GM18517 (cell line): ENCODE results near the gene FUCA2.

Source experiments
- ATAC-seq: cut with Tn5 transposase; IDR thresholded peaks from one replicate; pipeline ENCODE4 v1.9.1; 2021; ENCODE audit warnings: mild to moderate bottlenecking, moderate library complexity; ENCODE audit not compliant: unreplicated experiment

Gene FUCA2, protein sequence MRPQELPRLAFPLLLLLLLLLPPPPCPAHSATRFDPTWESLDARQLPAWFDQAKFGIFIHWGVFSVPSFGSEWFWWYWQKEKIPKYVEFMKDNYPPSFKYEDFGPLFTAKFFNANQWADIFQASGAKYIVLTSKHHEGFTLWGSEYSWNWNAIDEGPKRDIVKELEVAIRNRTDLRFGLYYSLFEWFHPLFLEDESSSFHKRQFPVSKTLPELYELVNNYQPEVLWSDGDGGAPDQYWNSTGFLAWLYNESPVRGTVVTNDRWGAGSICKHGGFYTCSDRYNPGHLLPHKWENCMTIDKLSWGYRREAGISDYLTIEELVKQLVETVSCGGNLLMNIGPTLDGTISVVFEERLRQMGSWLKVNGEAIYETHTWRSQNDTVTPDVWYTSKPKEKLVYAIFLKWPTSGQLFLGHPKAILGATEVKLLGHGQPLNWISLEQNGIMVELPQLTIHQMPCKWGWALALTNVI

GRCh38 chr6:143510991-143511891, at the start of gene FUCA2:
FUCA2 (minus strand) TSS chr6:143511720; CDS start chr6:143511634, 86 bp downstream.
- peak; percentile 55 for ATAC-seq

GRCh38 chr6:143561105-143561704, 49.7 kb upstream of the FUCA2 start:
- no peak for ATAC-seq

DNA sequence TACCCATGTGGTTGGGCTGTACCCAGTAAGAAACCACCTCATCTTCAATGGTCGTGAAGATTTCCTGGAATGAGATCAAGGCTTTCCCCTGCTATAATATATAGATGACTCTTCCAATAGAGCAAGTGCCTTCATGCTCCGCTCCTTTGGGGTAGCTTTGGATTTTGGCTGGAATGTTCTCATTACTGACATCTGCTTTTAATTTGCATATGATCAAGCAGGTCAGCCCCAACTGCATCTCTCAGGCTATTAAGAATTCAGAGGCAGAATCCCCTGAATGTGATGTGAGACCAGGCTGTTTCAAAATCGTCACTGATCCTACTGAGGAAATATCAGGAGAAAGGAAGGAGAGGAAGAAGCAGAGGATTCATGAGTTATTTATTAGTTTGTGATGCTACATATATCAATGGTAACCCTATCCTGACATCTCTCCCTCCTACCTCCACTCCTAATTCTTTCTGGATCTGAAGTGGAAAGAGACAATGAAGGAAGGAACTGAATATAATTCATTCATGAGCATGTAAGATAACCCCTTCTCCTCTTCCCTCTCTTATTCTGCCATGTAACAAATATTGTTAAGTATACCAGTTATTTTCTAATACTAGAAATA, 47.6 kb upstream of the FUCA2 start:
- no peak for ATAC-seq

- ATAC-seq, result no peak
These were observed 45.0 kb upstream of the FUCA2 start for GRCh38 chr6:143556529-143556928.

GRCh38 chr6:143555582-143555981, 44.1 kb upstream of the FUCA2 start:
- ATAC-seq, result no peak

DNA sequence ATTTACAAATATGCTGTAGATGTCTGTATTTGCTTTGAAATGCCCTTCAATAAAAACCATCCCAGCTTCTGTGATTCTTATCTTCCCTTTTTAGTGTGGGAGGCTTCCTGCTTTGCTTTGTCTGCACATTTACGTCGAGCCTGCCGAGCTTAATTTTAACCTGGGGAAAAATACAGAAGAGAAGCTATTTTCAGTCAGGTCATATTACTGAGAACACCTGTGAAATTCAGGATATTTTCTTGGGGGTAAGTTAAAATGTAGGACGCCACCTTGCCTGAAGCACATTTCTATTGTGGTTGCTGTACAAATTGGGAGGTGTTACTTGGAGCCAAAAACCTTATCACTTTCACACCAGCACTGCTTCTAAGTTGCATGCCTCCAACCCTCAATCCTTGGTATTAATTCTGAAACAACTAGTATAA, 43.6 kb upstream of the FUCA2 start:
- no peak for ATAC-seq

GRCh38 chr6:143553337-143553736, 41.8 kb upstream of the FUCA2 start:
- no peak for ATAC-seq

- ATAC-seq, result peak; percentile 23
These were observed 38.4 kb upstream of the FUCA2 start for GRCh38 chr6:143549949-143550268.

DNA sequence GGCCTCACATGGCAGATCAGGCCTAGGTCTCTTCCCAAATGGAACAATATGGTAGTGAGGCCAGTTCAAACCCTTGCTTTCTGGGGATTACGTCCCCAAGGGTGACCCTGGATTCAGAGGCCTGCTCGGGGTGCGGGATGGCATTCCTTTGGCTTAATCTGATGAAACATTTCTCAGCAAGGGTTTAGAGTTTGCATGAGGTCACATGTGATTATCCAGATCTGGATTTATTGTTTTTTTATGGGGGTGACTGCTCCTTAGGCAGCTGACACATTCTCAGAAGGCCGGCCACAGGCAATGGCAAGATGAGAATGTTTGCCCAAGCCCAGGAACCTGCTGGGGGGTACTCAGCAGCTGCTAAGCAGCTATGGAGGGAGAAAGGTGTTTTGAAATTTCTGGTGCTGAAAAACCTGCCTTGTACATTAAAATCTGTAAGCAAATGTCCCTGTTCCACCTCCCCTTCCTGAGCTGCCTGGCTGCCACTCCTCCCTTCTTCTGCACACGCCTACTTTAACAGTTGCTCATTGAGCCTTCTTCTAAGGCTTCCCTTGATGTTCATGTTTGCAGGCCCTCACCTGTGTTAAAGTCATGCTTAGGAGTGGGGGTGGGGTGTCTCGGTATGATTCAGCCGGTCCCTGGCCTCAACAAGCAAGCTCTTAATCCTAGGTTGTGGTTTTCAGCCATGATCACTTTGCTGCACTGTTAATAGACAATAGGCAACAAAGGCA, 37.9 kb upstream of the FUCA2 start:
- ATAC-seq, result peak; percentile 59

GRCh38 chr6:143546599-143546998, 35.1 kb upstream of the FUCA2 start:
- no peak for ATAC-seq

GRCh38 chr6:143545976-143546547, 34.5 kb upstream of the FUCA2 start:
- ATAC-seq, result no peak

GRCh38 chr6:143545165-143545564, 33.6 kb upstream of the FUCA2 start:
- no peak for ATAC-seq

DNA sequence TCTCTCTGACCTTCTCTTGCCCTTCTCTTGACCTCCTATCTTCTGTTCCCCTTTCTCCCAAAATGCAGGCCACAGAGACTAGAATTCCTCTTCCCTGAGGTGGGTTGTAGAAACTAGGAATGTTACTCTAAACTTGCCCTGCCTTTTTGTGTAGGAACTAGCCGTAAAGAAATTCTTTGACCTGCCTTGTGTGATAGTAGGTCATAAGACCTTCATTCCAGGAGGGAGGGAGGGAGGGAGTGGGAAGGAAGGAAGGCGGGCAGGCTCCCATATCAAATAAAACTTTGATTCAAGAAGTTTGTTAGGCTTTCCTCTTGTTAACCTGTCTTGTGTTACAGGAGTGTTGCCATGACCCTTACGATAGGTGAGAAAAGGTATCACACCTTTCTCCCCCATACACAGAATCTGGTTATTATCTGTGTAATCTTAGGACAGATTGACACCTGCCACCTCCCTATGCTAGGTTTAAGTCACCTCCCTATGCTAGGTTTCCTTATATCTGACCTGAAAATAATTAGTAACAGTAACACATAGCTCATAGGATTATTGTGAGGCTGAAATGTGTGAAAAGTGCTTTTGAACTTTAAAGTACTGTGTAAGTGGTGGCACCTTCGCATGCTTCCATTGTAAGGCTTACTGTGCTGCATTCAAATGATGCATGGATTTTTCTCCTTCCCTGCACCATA, 32.6 kb upstream of the FUCA2 start:
- ATAC-seq, result no peak

DNA sequence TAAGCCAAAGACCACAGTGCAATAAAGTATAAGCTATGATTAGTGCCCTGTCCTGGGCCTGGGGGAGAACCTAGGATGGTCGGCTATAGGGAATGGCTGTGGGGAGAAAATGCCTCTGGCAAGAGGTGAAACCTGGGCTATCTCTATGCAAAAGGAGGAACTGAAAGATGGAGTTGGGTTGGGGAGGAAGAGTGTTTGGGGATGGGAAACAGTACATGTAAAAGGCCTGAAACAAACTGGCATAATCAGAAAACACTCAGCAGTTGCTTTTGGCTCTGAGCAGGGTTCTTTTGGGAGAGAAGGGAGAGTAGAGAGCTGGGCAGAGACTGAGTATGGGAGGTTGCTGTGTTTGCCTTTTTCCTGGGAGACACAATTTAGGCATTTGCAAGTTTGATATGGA, 31.9 kb upstream of the FUCA2 start:
- ATAC-seq, result no peak

DNA sequence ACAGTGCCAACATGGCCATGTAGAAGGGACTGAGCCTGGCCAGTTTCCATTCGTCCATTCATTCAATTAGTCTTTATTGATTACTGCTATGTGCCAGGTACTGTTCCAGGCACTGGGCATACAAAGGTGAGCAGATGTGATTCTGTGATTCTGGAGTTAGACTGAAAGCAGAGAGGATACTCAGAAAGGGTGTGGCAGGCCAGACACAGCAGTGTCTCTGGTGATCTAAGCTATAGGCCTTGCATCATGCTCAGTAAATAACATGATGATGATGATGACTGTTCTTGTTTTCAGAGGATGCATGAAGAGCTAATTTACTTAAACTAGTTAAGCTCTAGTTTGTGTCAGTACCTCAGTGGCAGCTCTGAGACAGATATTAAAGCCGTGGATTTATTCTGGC, 31.4 kb upstream of the FUCA2 start:
- no peak for ATAC-seq

DNA sequence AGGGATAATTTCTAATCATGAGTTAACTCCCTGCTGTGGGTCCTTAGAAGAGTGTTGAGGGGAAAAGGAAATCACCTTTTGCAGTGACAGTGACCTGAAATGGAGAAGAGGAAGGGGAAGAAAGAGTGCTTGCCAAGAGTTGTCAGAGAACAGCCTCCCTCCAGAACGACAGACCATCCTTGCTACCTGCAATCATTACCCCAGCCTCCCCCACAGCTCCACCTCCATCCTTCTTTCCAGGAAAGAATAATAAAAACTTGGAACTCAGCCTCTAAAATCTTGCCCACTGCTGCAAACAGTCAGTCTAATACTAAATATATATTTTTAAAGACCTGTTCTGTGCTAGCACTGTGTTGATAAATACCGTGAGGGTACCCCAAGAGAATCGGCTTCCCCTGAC, 28.7 kb upstream of the FUCA2 start:
- ATAC-seq, result no peak

GRCh38 chr6:143539734-143540133, 28.2 kb upstream of the FUCA2 start:
- no peak for ATAC-seq

DNA sequence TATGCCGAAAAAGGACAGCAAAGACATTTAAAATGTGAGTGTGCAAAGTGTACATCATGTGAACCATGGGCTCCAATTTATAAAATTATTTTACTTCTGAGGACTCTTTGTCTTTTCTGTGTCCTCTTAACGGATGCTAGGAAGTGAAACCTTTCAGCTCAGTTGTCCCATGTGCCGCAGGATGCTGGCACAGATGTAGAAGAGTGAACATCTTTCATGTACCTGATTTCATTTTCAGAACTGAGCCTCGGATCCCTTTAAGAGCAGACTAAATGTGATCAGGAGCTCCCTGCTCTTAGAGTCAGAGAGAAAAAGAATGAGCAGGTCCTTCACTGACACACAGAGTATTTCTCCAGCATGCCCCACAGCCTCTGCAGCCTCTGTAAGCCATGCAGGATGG, 27.6 kb upstream of the FUCA2 start:
- ATAC-seq, result no peak

DNA sequence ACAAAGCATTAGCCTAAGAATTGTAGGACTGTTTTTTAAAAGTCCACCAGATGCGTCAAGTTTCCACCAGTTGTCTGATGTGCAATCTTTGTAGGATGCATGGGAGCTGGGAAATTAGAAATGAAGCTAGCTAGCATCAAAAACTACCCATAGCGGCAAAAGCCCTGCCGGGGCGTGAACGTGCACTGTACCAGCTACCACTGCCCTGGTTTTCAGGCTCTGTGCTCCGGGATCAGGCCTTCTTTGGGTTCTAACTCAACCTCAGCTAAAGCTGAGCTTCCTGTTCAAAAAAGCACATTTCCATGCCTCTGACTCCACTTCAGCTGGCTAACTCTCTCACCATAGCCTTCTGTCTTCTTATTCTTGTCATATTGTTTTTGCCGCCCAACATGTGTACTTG, 26.9 kb upstream of the FUCA2 start:
- ATAC-seq, result no peak
